ENCODE measurements around the gene AQP2. TPM values are rescaled to one million over a fixed set of nuclear protein-coding genes. Genes with fewer than 3 reads are reported as not detected.

Gene AQP2
- total RNA-seq, 1 experiment from 2014 or later = not detected

GRCh38 chr12:50003595-50003994 lies 53.1 kb downstream of the AQP2 start:
- DNase-seq (ENCODE audit: low read depth) = no peak
- in situ Hi-C loops (cut with HindIII; ENCODE audit: low pct_unique_long_range_greater_than_20kb, low sequenced_read_pairs) = no loop called here

- in situ Hi-C loops (cut with HindIII; ENCODE audit: low pct_unique_long_range_greater_than_20kb, low sequenced_read_pairs) = no loop called here
- no peak for DNase-seq (ENCODE audit: low read depth)
Measured at GRCh38 chr12:50004696-50005095, 54.2 kb downstream of the AQP2 start.

GRCh38 chr12:50005175-50005574 lies 54.6 kb downstream of the AQP2 start:
- in situ Hi-C loops (cut with HindIII; ENCODE audit: low pct_unique_long_range_greater_than_20kb, low sequenced_read_pairs) = no loop called here
- no peak for DNase-seq (ENCODE audit: low read depth)

GRCh38 chr12:50006280-50006679 lies 55.7 kb downstream of the AQP2 start:
- in situ Hi-C loops (cut with HindIII; ENCODE audit: low pct_unique_long_range_greater_than_20kb, low sequenced_read_pairs) = no loop called here
- no peak for DNase-seq (ENCODE audit: low read depth)

- in situ Hi-C loops (cut with HindIII; ENCODE audit: low pct_unique_long_range_greater_than_20kb, low sequenced_read_pairs) = no loop called here
- DNase-seq (ENCODE audit: low read depth) = peak; percentile 45
Measured at GRCh38 chr12:50006754-50007442, 56.4 kb downstream of the AQP2 start.

Other genes with a start within 250 kb of the AQP2 start
- gene FMNL3, start 243.3 kb upstream of the AQP2 start, total RNA-seq (2014; rRNA removed; shearing (Covaris generic); ENCODE audit: low replicate concordance) = 1.8 and 3.4 TPM in 2 replicates
- gene TMBIM6, start 209.2 kb upstream of the AQP2 start, total RNA-seq (2014; rRNA removed; shearing (Covaris generic); ENCODE audit: low replicate concordance) = 590 and 628 TPM in 2 replicates
- 5.8 and 7.5 TPM in 2 replicates for gene NCKAP5L, start 122.3 kb upstream of the AQP2 start, total RNA-seq (2014; rRNA removed; shearing (Covaris generic); ENCODE audit: low replicate concordance)
- gene BCDIN3D, start 107.6 kb upstream of the AQP2 start, total RNA-seq (2014; rRNA removed; shearing (Covaris generic); ENCODE audit: low replicate concordance) = 3.2 and 3.4 TPM in 2 replicates
- gene FAIM2, start 46.8 kb upstream of the AQP2 start, total RNA-seq (2014; rRNA removed; shearing (Covaris generic); ENCODE audit: low replicate concordance) = not detected in 2 replicates
- gene AQP5, start 11.1 kb downstream of the AQP2 start, total RNA-seq (2014; rRNA removed; shearing (Covaris generic); ENCODE audit: low replicate concordance) = not detected in 2 replicates
- gene AQP6, start 22.2 kb downstream of the AQP2 start, total RNA-seq (2014; rRNA removed; shearing (Covaris generic); ENCODE audit: low replicate concordance) = not detected in 2 replicates
- gene RACGAP1, start 74.8 kb downstream of the AQP2 start, total RNA-seq (2014; rRNA removed; shearing (Covaris generic); ENCODE audit: low replicate concordance) = 195 and 213 TPM in 2 replicates
- gene ASIC1, start 106.9 kb downstream of the AQP2 start, total RNA-seq (2014; rRNA removed; shearing (Covaris generic); ENCODE audit: low replicate concordance) = 0.74 and 5.8 TPM in 2 replicates
- 61.0 and 61.9 TPM in 2 replicates for gene SMARCD1, start 134.6 kb downstream of the AQP2 start, total RNA-seq (2014; rRNA removed; shearing (Covaris generic); ENCODE audit: low replicate concordance)
- not detected in 2 replicates for gene GPD1, start 153.3 kb downstream of the AQP2 start, total RNA-seq (2014; rRNA removed; shearing (Covaris generic); ENCODE audit: low replicate concordance)
- 74.0 and 127 TPM in 2 replicates for gene COX14, start 161.5 kb downstream of the AQP2 start, total RNA-seq (2014; rRNA removed; shearing (Covaris generic); ENCODE audit: low replicate concordance)
- gene CERS5, start 216.6 kb downstream of the AQP2 start, total RNA-seq (2014; rRNA removed; shearing (Covaris generic); ENCODE audit: low replicate concordance) = 47.1 and 78.6 TPM in 2 replicates

Data from Caki2 (cell line).